B cell (primary cell): ENCODE data around the gene HOXD9. TPM values are rescaled to one million over a fixed set of nuclear protein-coding genes. Genes with fewer than 3 reads are reported as not detected.

ENCODE experiments used
- ATAC-seq: fragments of 200-7000 bp; cut with Tn5 transposase; one replicate; pipeline ENCODE4 v1.10.0; 2021; ENCODE audit warnings: low read depth, mild to moderate bottlenecking, moderate number of reproducible peaks, moderate library complexity
- CTCF ChIA-PET: fragments of 350-600 bp; sonication (Branson Sonifier 250); formaldehyde crosslinking; loops from one replicate; lab custom pipeline; 2021; ENCODE audit warnings: antibody characterized with exemption, inconsistent platforms; lab: Charles Lee
- POLR2A ChIA-PET: fragments of 350-600 bp; sonication (Branson Sonifier 250); formaldehyde crosslinking; loops from one replicate; lab custom pipeline; 2021; ENCODE audit warnings: antibody characterized with exemption; lab: Charles Lee
- DNase-seq: peaks from one replicate; pipeline ENCODE4 v3.0.0; 2013
- H2AFZ ChIP-seq: 2 replicates; pipeline ENCODE4 v1.6.1; 2012; ENCODE audit warnings: mild to moderate bottlenecking, low read depth, low read length; ENCODE audit not compliant: insufficient read depth, poor library complexity, severe bottlenecking
- H3K27ac ChIP-seq, 2 donors: 1 replicate in 1 of 2; 2 replicates in 1 of 2; pipeline ENCODE4 v1.5.1; 2012 to 2013; ENCODE audit warnings: low read length in 2 of 2, mild to moderate bottlenecking in 2 of 2, moderate library complexity in 1 of 2
- H3K27me3 ChIP-seq, 4 experiments: fragments of 200-600 bp in 1 of 4; sonication (generic) in 1 of 4; replicated peaks in 1 of 4; 1 replicate in 2 of 4; 2 replicates in 2 of 4; pipeline versions ENCODE4 v1.6.1 to v1.7.0; 2013 to 2016; ENCODE audit warnings: low read length in 3 of 4, mild to moderate bottlenecking in 2 of 4, mixed read lengths in 1 of 4, moderate library complexity in 1 of 4; ENCODE audit not compliant: insufficient read depth in 4 of 4, control insufficient read depth in 3 of 4; ENCODE audit errors: control extremely low read depth in 1 of 4
- H3K36me3 ChIP-seq, 2 experiments: replicated peaks in 1 of 2; 1 replicate in 1 of 2; 2 replicates in 1 of 2; pipeline versions ENCODE4 v1.6.1 to v1.7.1; 2013; ENCODE audit warnings: low read length in 1 of 2; ENCODE audit not compliant: insufficient read depth in 2 of 2, control insufficient read depth in 1 of 2; ENCODE audit errors: control extremely low read depth in 1 of 2, extremely low read depth in 1 of 2
- H3K4me1 ChIP-seq, 2 donors: fragments of 200-600 bp in 1 of 2; sonication (generic) in 1 of 2; 1 replicate in 1 of 2; 2 replicates in 1 of 2; pipeline versions ENCODE4 v1.5.1 to v1.6.1; 2013 to 2017; ENCODE audit warnings: low read length in 2 of 2; ENCODE audit not compliant: control insufficient read depth in 2 of 2, insufficient read depth in 2 of 2
- H3K4me2 ChIP-seq: replicated peaks from 2 replicates; pipeline ENCODE3; 2012; ENCODE audit warnings: mild to moderate bottlenecking, low read depth, low read length; ENCODE audit not compliant: poor library complexity, severe bottlenecking
- H3K4me3 ChIP-seq, 5 experiments: fragments of 200-600 bp in 1 of 5; sonication (generic) in 1 of 5; 1 replicate in 3 of 5; 2 replicates in 2 of 5; pipeline versions ENCODE4 v1.5.1 to v1.7.0; 2011 to 2016; ENCODE audit warnings: low read length in 4 of 5, mild to moderate bottlenecking in 4 of 5, low read depth in 2 of 5, control low read depth in 1 of 5, moderate library complexity in 1 of 5; ENCODE audit not compliant: insufficient read depth in 1 of 5; ENCODE audit errors: control extremely low read depth in 1 of 5, extremely low read depth in 1 of 5
- H3K79me2 ChIP-seq: fragments of 200-600 bp; sonication (generic); one replicate; pipeline ENCODE4 v1.6.0; 2016; ENCODE audit warnings: low read length; ENCODE audit not compliant: control insufficient read depth, insufficient read depth
- H3K9ac ChIP-seq: fragments of 200-600 bp; sonication (generic); 2 replicates; pipeline ENCODE4 v1.6.1; 2017; ENCODE audit warnings: mild to moderate bottlenecking, low read length, moderate library complexity
- H3K9me3 ChIP-seq, 3 donors: one replicate each; pipeline versions ENCODE4 v1.6.1 to v1.7.1; 2013; ENCODE audit warnings: low read length in 2 of 3; ENCODE audit not compliant: control insufficient read depth in 2 of 3, insufficient read depth in 1 of 3; ENCODE audit errors: control extremely low read depth in 1 of 3
- H4K20me1 ChIP-seq: 2 replicates; pipeline ENCODE4 v1.6.0; 2012; ENCODE audit warnings: mild to moderate bottlenecking, low read length; ENCODE audit not compliant: insufficient read depth, control insufficient read depth, poor library complexity, severe bottlenecking
- H3K27ac Mint-ChIP-seq: one replicate; pipeline ENCODE4 v1.8.0; 2021; ENCODE audit warnings: mixed read lengths
- H3K27me3 Mint-ChIP-seq: one replicate; pipeline ENCODE4 v1.8.0; 2021; ENCODE audit warnings: mixed read lengths
- H3K4me1 Mint-ChIP-seq: one replicate; pipeline ENCODE4 v1.8.0; 2021; ENCODE audit warnings: mixed read lengths
- H3K4me3 Mint-ChIP-seq: one replicate; pipeline ENCODE4 v1.8.0; 2021; ENCODE audit warnings: mixed read lengths
- H3K9me3 Mint-ChIP-seq: one replicate; pipeline ENCODE4 v1.8.0; 2022; ENCODE audit warnings: mixed read lengths; ENCODE audit not compliant: insufficient read depth
- CTCF ChIP-seq: fragments of 200-600 bp; IDR thresholded peaks from one replicate; pipeline ENCODE4 v1.8.0; 2022; ENCODE audit warnings: antibody characterized with exemption, mild to moderate bottlenecking
- EZH2 ChIP-seq: IDR thresholded peaks from 2 replicates; pipeline ENCODE4 v1.6.1; 2012; ENCODE audit warnings: borderline replicate concordance, low read depth, mild to moderate bottlenecking, moderate library complexity, low read length; ENCODE audit not compliant: insufficient read depth, poor library complexity, severe bottlenecking
- WGBS: methylation state at CpG from one replicate; pipeline ENCODE4 v1.1.5; 2013; ENCODE audit warnings: missing lambda C conversion rate; ENCODE audit not compliant: insufficient coverage; 5-methylcytosine and 5-hydroxymethylcytosine counted together
- intact Hi-C: fragments of 100-400 bp; cut with micrococcal nuclease; formaldehyde crosslinking; loops from one replicate; pipeline ENCODE4 v1.10.0; 2022
- polyA plus RNA-seq: library from polyadenylated mRNA; depleted of rRNA; stranded (reverse); fragments of >200 nt; gene quantifications from 2 replicates; pipeline ENCODE4 v1.2.3, GENCODE V29; 2012
- total RNA-seq, 2 donors: library from RNA; stranded (reverse); fragments of 120-200 nt in 1 of 2; gene quantifications; 1 replicate in 1 of 2; 2 replicates in 1 of 2; pipeline versions ENCODE4 v1.2.3 to v1.2.4, GENCODE V29; 2013 to 2022

HOXD9 gene
- total and polyA plus RNA-seq, 2 donors (not counting 1 experiment from before 2014, with no cell fraction given) = not detected

- no peak for TF ChIP-seq CTCF
- no peak for TF ChIP-seq EZH2
- H3K79me2 ChIP-seq = no peaks in the 10 kb centered on the region
- no peaks in the 10 kb centered on the region for H4K20me1 ChIP-seq
- ChIA-PET POLR2A (no interaction called here), CTCF (no interaction called here)
- DNase-seq (no peak), ATAC-seq (no peak)
- no peak overlapping the region for H2AFZ ChIP-seq
- H3K9me3 Mint-ChIP-seq = no peaks in the 10 kb centered on the region
- H3K36me3 ChIP-seq = no peaks in the 10 kb centered on the region
- no peak overlapping the region for H3K4me2 ChIP-seq
- H3K4me1 ChIP-seq = peaks cover 4 to 6% of the 10 kb centered on the region in 2 donors
- H3K4me3 Mint-ChIP-seq = no peak overlapping the region
- peaks cover 71% of the 10 kb centered on the region for H3K27me3 Mint-ChIP-seq
- 24% methylated on average over 5 of the region's 14 CpGs for WGBS
- no peak overlapping the region for H3K4me3 ChIP-seq
- peaks cover 0 to 32% (median 0%) of the 10 kb centered on the region in 3 donors for H3K9me3 ChIP-seq
- no peak overlapping the region for H3K9ac ChIP-seq
- intact Hi-C loops = no loop called here
- peaks cover 5% of the 10 kb centered on the region for H3K4me1 Mint-ChIP-seq
- no peak overlapping the region for H3K27ac Mint-ChIP-seq
- H3K27ac ChIP-seq = no peak overlapping the region
- H3K27me3 ChIP-seq = peaks cover 0 to 83% (median 51%) of the 10 kb centered on the region in 4 experiments
Observed at GRCh38 chr2:176172895-176173566, 50.5 kb downstream of the HOXD9 start.
